ENCODE results near the gene RERE. TPM values are rescaled to one million over a fixed set of nuclear protein-coding genes. Genes with fewer than 3 reads are reported as not detected.

RERE gene
- total and polyA plus RNA-seq, 7 donors = 38.8 to 308 (median 99.7) TPM

DNA sequence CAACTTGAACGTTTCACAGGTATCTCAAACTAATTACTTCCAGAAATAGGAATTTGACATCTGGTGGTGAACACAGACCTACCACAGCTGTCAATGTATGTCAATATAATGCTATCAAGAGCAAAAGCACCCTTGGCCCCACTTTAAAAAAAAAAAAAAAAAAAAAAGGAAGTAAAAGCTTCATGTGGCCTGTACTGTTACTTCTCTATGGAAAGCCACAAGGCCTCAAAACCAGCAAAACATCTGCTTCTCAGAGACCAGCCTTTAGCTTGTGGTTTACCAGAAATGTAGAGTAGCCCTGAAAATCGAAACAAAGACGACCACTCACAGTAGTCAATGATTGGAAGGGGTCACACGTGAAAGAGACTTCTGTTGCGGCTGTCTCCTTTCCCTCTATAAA is 389.9 kb downstream of the RERE start:
- Histone ChIP-seq H3K4me1 (peaks cover 55% of the 10 kb centered on the region), H3K27ac (peak overlapping the region; percentile 98), H3K9me3 (no peaks in the 10 kb centered on the region), H3K4me3 (no peak overlapping the region), H3K27me3 (ENCODE audit: insufficient read depth in 3 of 3, low read length in 2 of 3) (no peaks in the 10 kb centered on the region), H3K36me3 (ENCODE audit: insufficient read depth in 1 of 2, low read depth in 1 of 2) (no peaks in the 10 kb centered on the region)
- 72 to 78% (median 74%) methylated on average over 5 of the region's 5 CpGs for WGBS, 3 donors
- no peak for ATAC-seq
- TF ChIP-seq, protein P1, sequence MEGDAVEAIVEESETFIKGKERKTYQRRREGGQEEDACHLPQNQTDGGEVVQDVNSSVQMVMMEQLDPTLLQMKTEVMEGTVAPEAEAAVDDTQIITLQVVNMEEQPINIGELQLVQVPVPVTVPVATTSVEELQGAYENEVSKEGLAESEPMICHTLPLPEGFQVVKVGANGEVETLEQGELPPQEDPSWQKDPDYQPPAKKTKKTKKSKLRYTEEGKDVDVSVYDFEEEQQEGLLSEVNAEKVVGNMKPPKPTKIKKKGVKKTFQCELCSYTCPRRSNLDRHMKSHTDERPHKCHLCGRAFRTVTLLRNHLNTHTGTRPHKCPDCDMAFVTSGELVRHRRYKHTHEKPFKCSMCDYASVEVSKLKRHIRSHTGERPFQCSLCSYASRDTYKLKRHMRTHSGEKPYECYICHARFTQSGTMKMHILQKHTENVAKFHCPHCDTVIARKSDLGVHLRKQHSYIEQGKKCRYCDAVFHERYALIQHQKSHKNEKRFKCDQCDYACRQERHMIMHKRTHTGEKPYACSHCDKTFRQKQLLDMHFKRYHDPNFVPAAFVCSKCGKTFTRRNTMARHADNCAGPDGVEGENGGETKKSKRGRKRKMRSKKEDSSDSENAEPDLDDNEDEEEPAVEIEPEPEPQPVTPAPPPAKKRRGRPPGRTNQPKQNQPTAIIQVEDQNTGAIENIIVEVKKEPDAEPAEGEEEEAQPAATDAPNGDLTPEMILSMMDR (IDR thresholded peaks at IDR 0.05) = no peak
- intact Hi-C loops (cut with DNase I) = loop anchor here in 1 of 2 donors (5.0 kb wide), 1 partner anchor 100 kb away; no protein-coding TSS in a partner anchor
- DNase-seq = no peak

- WGBS, 3 donors = 93 to 97% (median 96%) methylated on average over 4 of the region's 4 CpGs
- Histone ChIP-seq H3K27me3 (ENCODE audit: insufficient read depth in 3 of 3, low read length in 2 of 3) (no peaks in the 10 kb centered on the region), H3K4me1 (peaks cover 52% of the 10 kb centered on the region), H3K36me3 (ENCODE audit: insufficient read depth in 1 of 2, low read depth in 1 of 2) (no peaks in the 10 kb centered on the region), H3K4me3 (no peak overlapping the region), H3K9me3 (no peaks in the 10 kb centered on the region), H3K27ac (peak overlapping the region; percentile 98)
- TF ChIP-seq, protein P1 (IDR thresholded peaks at IDR 0.05) = no peak
- peak in 2 of 4 donors; percentile 2 to 13 for ATAC-seq
- no peak for DNase-seq
- intact Hi-C loops (cut with DNase I) = loop anchor here in 1 of 2 donors (5.0 kb wide), 1 partner anchor 100 kb away; no protein-coding TSS in a partner anchor
These were observed 390.4 kb downstream of the RERE start for GRCh38 chr1:8426996-8427395.

DNA sequence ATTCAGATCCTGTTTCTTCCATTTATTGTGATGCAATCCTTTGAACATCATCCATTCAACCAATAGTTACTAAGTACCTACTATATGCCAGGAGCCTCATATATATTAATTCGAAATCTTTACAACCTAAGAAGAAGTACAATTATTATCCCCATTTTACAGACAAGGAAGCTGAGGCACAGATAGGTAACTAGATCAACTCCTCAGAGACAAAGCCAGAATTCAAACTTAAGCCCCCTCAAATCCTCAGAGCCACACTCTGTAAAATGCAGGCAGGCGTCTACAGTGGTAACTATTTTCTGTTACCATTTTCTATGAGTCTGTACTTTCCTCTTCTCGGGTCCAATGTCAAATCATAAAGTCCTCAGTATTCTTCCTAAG is 391.7 kb downstream of the RERE start:
- ATAC-seq = no peak
- WGBS, 3 donors = 89 to 93% (median 90%) methylated on average over 3 of the region's 3 CpGs
- no peaks in the 10 kb centered on the region for H3K36me3 ChIP-seq (ENCODE audit: insufficient read depth in 1 of 2, low read depth in 1 of 2)
- H3K27me3 ChIP-seq (ENCODE audit: insufficient read depth in 3 of 3, low read length in 2 of 3) = no peaks in the 10 kb centered on the region
- TF ChIP-seq, protein P1 (IDR thresholded peaks at IDR 0.05) = no peak
- peak overlapping the region; percentile 98 for H3K27ac ChIP-seq
- DNase-seq = no peak
- intact Hi-C loops (cut with DNase I) = loop anchor here in 1 of 2 donors (5.0 kb wide), 1 partner anchor 102 kb away; no protein-coding TSS in a partner anchor
- H3K4me3 ChIP-seq = no peak overlapping the region
- peaks cover 54% of the 10 kb centered on the region for H3K4me1 ChIP-seq
- H3K9me3 ChIP-seq = no peaks in the 10 kb centered on the region

DNA sequence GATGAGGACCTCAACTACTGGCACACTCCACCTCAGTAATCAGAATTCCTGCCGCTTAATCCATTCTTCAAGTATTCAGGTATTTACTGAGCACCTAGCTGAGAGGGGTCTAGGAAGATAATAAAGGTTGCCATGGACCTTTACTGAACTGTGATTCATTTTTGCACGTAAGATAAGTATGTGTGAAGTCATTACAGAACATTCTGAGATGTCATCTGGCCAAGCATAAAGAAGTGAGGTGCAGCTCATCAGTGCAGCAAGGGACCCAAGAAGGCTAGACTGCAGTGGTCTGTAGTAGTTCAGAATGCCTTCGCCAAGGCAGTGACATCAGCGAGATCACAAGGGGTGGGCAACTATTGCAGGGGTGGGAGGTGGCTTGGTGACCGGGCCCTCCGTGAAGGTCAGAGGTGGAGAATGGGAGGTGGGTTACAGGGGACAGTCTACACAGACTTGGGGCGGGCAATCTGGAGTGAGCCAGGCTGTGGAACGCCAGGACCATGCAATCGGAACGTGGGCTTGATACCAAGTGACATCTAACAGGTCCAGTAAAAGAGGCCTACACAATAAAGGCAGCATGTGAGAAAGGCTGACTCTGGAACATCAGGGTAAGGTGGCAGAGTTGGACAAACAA is 392.2 kb downstream of the RERE start:
- intact Hi-C loops (cut with DNase I) = loop anchor here in 1 of 2 donors (5.0 kb wide), 1 partner anchor 102 kb away; no protein-coding TSS in a partner anchor
- peak in 1 of 2 donors; percentile 62 for DNase-seq
- Histone ChIP-seq H3K36me3 (ENCODE audit: insufficient read depth in 1 of 2, low read depth in 1 of 2) (no peaks in the 10 kb centered on the region), H3K27me3 (ENCODE audit: insufficient read depth in 3 of 3, low read length in 2 of 3) (no peaks in the 10 kb centered on the region), H3K4me1 (peaks cover 59% of the 10 kb centered on the region), H3K9me3 (no peaks in the 10 kb centered on the region), H3K27ac (peak overlapping the region; percentile 98), H3K4me3 (peak overlapping the region; percentile 90)
- WGBS, 3 donors = 55 to 57% (median 57%) methylated on average over 10 of the region's 10 CpGs
- peak in 3 of 4 donors; percentile 14 to 44 (median 33) for ATAC-seq
- TF ChIP-seq, protein P1 (IDR thresholded peaks at IDR 0.05) = no peak
